ENCODE measurements around the gene SPOUT1.

GRCh38 chr9:128819716-128820664, 9.6 kb downstream of the SPOUT1 start:
- no peak for TF ChIP-seq NFKBIZ (CRISPR knock-in tag; IDR thresholded peaks at IDR 0.05)
- TF ChIP-seq ZBTB7A (CRISPR knock-in tag; IDR thresholded peaks at IDR 0.05): no peak
- no peak for TF ChIP-seq ZNF3 (CRISPR knock-in tag; IDR thresholded peaks at IDR 0.05)
- TF ChIP-seq POLR2A (IDR thresholded peaks at IDR 0.05; ENCODE audit: insufficient read depth in 1 of 2, low read depth in 2 of 2, low read length in 2 of 2): no peak
- TF ChIP-seq, protein P1, sequence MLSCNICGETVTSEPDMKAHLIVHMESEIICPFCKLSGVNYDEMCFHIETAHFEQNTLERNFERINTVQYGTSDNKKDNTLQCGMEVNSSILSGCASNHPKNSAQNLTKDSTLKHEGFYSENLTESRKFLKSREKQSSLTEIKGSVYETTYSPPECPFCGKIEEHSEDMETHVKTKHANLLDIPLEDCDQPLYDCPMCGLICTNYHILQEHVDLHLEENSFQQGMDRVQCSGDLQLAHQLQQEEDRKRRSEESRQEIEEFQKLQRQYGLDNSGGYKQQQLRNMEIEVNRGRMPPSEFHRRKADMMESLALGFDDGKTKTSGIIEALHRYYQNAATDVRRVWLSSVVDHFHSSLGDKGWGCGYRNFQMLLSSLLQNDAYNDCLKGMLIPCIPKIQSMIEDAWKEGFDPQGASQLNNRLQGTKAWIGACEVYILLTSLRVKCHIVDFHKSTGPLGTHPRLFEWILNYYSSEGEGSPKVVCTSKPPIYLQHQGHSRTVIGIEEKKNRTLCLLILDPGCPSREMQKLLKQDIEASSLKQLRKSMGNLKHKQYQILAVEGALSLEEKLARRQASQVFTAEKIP (CRISPR knock-in tag; IDR thresholded peaks at IDR 0.05; ENCODE audit: borderline replicate concordance): no peak
- no peak for TF ChIP-seq NFE2L1 (CRISPR knock-in tag; IDR thresholded peaks at IDR 0.05; ENCODE audit: borderline replicate concordance)
- no peak for TF ChIP-seq KAT8 (CRISPR knock-in tag; IDR thresholded peaks at IDR 0.05)
- no peak for TF ChIP-seq NFIC (IDR thresholded peaks at IDR 0.05; ENCODE audit: low read length)
- TF ChIP-seq ZNF326 (CRISPR knock-in tag; IDR thresholded peaks at IDR 0.05; ENCODE audit: borderline replicate concordance): no peak
